Kidney (tissue), 14 donors: ENCODE measurements around the gene PITX1. TPM values are rescaled to one million over a fixed set of nuclear protein-coding genes. Genes with fewer than 3 reads are reported as not detected.

ENCODE experiments used
- DNase-seq, 5 donors: peaks; one replicate each; pipeline ENCODE4 v3.0.0-alpha.2; 2013 to 2020
- FAIRE-seq: peaks from 2 replicates; lab custom pipeline; 2012; peaks lifted over from hg19 to GRCh38; lab: Jason Lieb, UNC
- H3K27ac ChIP-seq, 2 donors: one replicate each; pipeline ENCODE4 v1.7.0; 2013; ENCODE audit warnings: low read depth in 2 of 2, low read length in 2 of 2, inconsistent platforms in 1 of 2
- H3K27me3 ChIP-seq: one replicate; pipeline ENCODE4 v1.7.1; 2013; ENCODE audit warnings: low read length, inconsistent platforms; ENCODE audit not compliant: control insufficient read depth, insufficient read depth
- H3K36me3 ChIP-seq, 3 donors: one replicate each; pipeline versions ENCODE4 v1.7.0 to v1.7.1; 2013; ENCODE audit warnings: low read length in 3 of 3, control low read depth in 1 of 3, inconsistent platforms in 1 of 3; ENCODE audit not compliant: insufficient read depth in 3 of 3, control insufficient read depth in 2 of 3
- H3K4me1 ChIP-seq, 3 donors: one replicate each; pipeline versions ENCODE4 v1.7.0 to v1.7.1; 2013; ENCODE audit warnings: low read length in 3 of 3, inconsistent platforms in 1 of 3, low read depth in 1 of 3; ENCODE audit not compliant: control insufficient read depth in 2 of 3, insufficient read depth in 2 of 3
- H3K4me3 ChIP-seq, 3 donors: one replicate each; pipeline versions ENCODE4 v1.7.0 to v1.8.1; 2013; ENCODE audit warnings: low read length in 3 of 3, control low read depth in 1 of 3, inconsistent platforms in 1 of 3
- H3K9ac ChIP-seq, 3 donors: one replicate each; pipeline versions ENCODE4 v1.7.0 to v1.7.1; 2013; ENCODE audit warnings: low read length in 3 of 3, control low read depth in 1 of 3, inconsistent platforms in 1 of 3
- H3K9me3 ChIP-seq, 3 donors: one replicate each; pipeline versions ENCODE4 v1.7.0 to v1.7.1; 2013; ENCODE audit warnings: low read length in 3 of 3, control low read depth in 1 of 3, inconsistent platforms in 1 of 3; ENCODE audit not compliant: control insufficient read depth in 2 of 3, insufficient read depth in 1 of 3
- intact Hi-C: fragments of 100-400 bp; cut with DNase I; formaldehyde crosslinking; loops from one replicate; pipeline ENCODE4 v1.11.1; 2022
- polyA plus RNA-seq: library from polyadenylated mRNA; stranded (reverse); fragments of 350-450 nt; fragmentation: Illumina TruSeq; extraction: RNeasy Lipid Tissue Mini Kit (QIAGEN cat#74804); gene quantifications from one replicate; pipeline ENCODE4 v1.2.3, GENCODE V29; 2014; ENCODE audit warnings: low read depth, low replicate concordance; ENCODE audit not compliant: insufficient read depth
- total RNA-seq: library from RNA; stranded (reverse); fragmentation: NEBNext Ultra II Directional; extraction: Animal tissue kit (Norgen Biotek cat#: 25700); gene quantifications from one replicate; pipeline ENCODE4 v1.2.1, GENCODE V29; 2021
- TF ChIP-seq, protein P1 (sequence below): IDR thresholded peaks from 3 replicates; pipeline ENCODE4 v1.5.1; 2012; ENCODE audit warnings: mild to moderate bottlenecking, moderate library complexity, borderline replicate concordance; ENCODE audit not compliant: insufficient read depth; ENCODE audit errors: extremely low read depth
- donor health status: control.
- donor health status: control.
- donor health status: control.
- donor health status: control.
- donor health status: control.
- donor health status: DM: yes; HTN: yes; CAD: no.
- donor health status: Normal renal cell carcinoma (clear cell type).

The PITX1 gene
- total and polyA plus RNA-seq, 2 donors from 2014 or later = not detected

DNA sequence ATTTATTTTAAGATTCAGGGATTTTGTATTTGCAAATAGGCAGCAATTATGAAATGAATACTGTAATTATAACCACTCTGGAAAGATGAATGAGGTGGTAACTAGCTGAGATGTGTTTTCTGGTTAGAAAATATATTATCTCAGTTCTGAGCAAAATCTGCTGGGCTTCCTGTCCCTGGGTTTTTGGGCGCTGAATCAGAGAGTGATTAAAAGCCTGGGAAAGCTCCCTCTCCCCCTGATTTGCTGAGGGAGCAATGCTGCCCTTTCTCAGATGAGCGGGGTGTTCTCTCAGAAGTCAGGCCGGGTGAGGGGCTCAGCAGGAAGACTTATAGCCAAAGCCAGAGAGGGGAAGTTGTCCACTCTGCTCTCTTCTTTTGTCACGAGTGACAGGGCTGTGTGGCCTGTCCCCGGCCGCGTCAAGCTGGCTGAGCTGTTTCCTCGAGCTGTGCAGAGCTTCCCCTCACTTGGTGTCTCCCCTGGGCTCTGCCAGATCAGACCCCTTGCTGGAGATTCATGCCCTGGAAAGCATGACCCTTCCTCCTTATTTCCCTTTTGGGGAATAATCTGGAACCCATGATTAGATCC lies 39.8 kb upstream of the PITX1 start:
- H3K9me3 ChIP-seq = no peaks in the 10 kb centered on the region
- H3K27me3 ChIP-seq = no peaks in the 10 kb centered on the region
- intact Hi-C loops = loop anchor here (5.0 kb wide), 1 partner anchor 88 kb away; no protein-coding TSS in a partner anchor
- FAIRE-seq (no peak), DNase-seq (peak in 1 of 5 donors; percentile 16)
- H3K36me3 ChIP-seq = no peaks in the 10 kb centered on the region
- TF ChIP-seq, protein P1, sequence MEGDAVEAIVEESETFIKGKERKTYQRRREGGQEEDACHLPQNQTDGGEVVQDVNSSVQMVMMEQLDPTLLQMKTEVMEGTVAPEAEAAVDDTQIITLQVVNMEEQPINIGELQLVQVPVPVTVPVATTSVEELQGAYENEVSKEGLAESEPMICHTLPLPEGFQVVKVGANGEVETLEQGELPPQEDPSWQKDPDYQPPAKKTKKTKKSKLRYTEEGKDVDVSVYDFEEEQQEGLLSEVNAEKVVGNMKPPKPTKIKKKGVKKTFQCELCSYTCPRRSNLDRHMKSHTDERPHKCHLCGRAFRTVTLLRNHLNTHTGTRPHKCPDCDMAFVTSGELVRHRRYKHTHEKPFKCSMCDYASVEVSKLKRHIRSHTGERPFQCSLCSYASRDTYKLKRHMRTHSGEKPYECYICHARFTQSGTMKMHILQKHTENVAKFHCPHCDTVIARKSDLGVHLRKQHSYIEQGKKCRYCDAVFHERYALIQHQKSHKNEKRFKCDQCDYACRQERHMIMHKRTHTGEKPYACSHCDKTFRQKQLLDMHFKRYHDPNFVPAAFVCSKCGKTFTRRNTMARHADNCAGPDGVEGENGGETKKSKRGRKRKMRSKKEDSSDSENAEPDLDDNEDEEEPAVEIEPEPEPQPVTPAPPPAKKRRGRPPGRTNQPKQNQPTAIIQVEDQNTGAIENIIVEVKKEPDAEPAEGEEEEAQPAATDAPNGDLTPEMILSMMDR = no peak
- H3K4me1 ChIP-seq = no peaks in the 10 kb centered on the region
- no peak overlapping the region for H3K4me3 ChIP-seq
- no peak overlapping the region for H3K9ac ChIP-seq
- no peak overlapping the region for H3K27ac ChIP-seq

DNA sequence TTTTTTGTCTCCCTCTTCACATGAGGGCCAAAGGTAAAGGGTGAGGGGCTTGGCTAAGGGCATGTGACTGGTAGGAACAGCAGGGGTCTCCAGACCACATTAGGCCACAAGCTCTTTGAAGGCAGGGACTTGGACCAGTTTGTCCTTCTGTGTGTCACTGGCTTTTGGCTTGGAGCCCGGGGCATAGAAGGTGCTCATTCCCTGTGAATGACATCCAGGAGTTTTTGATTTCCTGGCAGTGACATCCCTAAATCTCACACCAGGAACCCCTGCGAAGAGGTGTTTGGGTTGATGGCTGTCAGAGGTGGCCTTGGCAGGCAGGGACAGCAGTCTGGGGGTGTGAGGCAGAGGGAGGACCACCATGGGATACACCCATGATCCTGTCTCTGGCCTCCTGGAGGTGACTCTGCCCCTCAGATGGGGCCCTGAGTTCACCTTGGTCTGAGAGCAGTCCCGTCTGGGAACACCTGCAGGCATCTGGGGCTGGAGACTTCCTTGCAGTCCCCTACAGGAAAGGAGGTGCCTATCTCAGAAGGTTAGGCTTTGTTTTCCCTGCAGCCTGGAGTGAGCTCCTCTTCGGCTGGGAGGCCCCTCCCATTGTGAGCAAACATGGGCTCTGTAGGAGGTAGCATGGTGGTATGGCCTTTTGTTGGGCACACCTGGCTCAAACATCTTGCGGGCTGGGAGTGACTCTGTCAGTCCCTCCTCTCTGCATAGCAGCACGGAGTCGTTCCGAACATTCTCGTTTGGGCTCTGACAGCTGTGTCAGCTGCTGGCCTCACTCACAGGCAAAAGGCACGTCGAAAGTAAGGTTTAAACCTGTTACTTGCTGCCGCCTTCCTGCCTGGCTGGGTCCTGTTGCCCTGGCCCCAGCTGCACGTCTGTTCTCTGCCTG lies 38.6 kb upstream of the PITX1 start:
- Histone ChIP-seq H3K36me3 (no peaks in the 10 kb centered on the region), H3K4me3 (no peak overlapping the region), H3K27me3 (no peaks in the 10 kb centered on the region), H3K4me1 (no peaks in the 10 kb centered on the region), H3K9ac (no peak overlapping the region), H3K27ac (no peak overlapping the region), H3K9me3 (no peaks in the 10 kb centered on the region)
- FAIRE-seq (no peak), DNase-seq (no peak)
- intact Hi-C loops = loop anchor here (5.0 kb wide), 1 partner anchor 90 kb away; no protein-coding TSS in a partner anchor
- TF ChIP-seq, protein P1 = no peak

DNA sequence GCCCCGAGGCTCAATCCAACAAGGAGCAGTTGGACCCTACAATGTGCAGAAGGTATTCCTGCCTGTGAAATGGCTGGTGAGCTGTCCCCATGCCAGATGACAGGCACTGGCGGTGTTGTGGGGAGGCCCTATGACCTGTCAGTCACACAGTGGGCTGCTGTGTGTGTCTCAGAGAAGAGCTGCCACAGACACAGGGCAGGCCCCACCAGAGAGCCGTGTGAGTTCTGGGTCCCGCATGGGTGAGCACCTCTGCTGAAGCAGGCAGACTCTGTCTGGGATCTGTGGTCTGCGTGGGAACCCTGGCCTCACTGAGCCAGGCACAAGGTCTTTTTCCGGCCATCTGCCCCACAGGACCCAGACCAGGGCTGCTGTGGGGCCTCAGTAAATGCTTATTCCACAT lies 37.3 kb upstream of the PITX1 start:
- TF ChIP-seq, protein P1 = no peak

More for the DNA sequence above, 37.3 kb upstream of the PITX1 start:
- Histone ChIP-seq H3K27ac (no peak overlapping the region), H3K9ac (no peak overlapping the region), H3K9me3 (no peaks in the 10 kb centered on the region), H3K27me3 (no peaks in the 10 kb centered on the region), H3K4me1 (no peaks in the 10 kb centered on the region), H3K4me3 (no peak overlapping the region), H3K36me3 (no peaks in the 10 kb centered on the region)
- DNase-seq = peak in 2 of 5 donors; percentile 23 to 58
- FAIRE-seq = no peak
- intact Hi-C loops = loop anchor here (5.0 kb wide), 1 partner anchor 91 kb away; no protein-coding TSS in a partner anchor
